ENCODE results near the gene ANKMY1.

Gene ANKMY1

DNA sequence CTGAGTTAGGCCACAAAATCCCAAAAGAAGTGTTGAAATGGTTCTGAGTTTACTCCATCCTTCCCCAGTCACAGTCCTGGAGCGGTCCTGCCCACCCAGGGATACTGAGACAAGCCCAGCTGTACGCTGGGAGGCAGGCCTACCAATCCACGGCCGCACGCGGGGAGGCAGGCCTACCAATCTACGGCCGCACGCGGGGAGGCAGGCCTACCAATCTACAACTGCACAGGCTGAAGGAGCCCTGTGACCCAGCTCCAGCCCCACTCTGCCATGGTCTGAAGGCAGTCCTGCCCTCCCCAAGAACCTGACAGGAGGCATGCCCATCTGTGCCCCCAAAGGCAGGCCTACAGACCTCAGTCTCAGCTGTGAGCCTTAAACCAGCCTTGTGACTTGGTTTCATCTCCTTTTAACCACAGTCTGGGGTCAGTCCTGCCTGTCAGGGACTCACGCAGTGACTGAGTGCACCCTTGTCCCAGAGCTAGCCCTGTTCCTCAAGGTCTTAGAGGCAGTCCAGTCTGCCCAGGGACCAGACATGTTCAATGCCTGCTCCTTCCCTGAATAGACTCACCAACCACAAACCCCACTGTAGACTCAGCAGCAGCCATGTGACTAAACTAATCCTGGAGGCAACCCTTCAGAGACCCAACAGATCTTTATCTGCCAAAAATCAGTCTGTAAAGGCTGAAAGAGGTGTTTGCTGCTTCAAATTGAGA is 85.6 kb downstream of the ANKMY1 start:
- DNase-seq (ENCODE audit: low spot score) = no peak

DNA sequence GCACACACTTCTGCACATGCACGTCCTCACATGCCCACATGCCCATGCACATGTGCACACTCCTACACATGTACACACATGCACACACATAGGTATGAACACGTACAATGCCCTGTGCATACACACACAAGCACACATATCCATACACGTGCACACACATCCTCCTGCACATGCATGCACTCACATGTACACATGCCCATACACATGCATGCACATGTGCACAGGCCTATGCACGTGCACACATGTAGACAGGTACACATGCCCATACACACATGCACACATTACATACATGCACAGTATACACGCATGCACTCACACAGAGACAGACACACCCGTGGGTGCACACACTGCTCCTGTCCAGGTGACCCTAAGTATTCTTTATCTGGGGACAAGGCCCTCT is 88.0 kb downstream of the ANKMY1 start:
- DNase-seq (ENCODE audit: low spot score) = no peak

DNA sequence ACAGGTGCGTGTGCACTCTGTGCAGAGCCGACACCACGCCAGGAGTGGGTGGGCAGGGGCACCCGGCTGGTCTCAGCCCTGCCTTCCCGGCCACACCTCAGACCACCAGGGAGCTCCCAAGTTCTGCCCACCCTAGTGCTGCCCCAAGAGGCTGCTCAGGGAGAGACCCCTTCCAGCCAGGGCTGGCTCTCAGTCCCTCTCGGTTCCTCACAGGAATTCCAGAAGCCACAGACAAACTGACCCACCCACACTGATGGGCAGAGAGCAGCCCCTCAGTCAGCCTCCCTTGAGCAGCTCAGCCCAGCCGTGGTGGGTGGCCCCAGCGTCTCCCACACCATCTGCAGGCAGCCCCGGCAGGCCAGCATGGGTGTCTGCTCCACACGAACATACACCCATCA is 88.5 kb downstream of the ANKMY1 start:
- DNase-seq (ENCODE audit: low spot score) = no peak

DNA sequence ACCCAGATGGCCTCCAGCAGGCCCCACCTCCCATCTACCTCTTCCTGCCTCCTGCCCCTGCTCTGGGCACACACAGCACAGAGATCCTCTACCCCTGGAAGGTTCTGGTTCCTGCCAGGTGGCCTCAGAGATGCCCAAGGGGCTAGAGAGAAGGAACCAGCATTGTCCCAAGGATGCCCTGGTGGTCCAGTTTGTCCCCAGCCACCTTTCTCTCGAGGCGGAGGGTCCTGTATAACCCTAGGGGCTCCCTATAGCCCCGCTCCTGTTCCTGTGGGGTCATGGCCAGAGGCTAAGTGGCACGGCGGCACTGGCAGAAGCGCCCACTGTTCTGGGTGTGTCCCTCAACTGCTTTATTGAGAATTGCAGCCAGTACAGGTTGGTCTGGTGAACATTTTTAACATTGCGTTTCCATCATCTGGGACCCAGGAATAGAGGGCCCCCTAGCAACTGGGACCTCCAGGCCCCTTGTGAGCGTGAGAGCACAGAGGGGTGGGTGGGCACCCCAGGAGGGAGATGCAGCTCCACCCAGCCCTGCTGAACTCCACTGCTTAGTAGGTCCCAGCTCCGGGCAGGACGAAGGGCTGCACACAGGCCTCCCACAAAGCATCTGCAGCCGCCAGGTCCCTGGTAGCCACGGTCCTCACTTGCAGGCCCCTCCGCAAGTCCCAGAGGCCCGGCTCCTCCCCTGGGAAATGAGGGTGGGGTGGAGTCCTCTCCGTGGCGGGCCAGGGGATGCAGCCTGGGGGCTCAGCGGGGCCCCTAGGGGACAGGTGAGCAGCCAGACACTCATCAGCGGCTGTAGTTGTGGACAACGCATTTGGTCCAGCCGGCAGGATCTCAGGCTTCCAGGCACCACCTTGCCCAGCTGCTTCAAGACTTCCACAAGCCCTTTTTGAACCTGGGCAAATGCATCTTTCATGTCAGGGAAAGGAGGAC is 89.2 kb downstream of the ANKMY1 start:
- no peak for DNase-seq (ENCODE audit: low spot score)

DNA sequence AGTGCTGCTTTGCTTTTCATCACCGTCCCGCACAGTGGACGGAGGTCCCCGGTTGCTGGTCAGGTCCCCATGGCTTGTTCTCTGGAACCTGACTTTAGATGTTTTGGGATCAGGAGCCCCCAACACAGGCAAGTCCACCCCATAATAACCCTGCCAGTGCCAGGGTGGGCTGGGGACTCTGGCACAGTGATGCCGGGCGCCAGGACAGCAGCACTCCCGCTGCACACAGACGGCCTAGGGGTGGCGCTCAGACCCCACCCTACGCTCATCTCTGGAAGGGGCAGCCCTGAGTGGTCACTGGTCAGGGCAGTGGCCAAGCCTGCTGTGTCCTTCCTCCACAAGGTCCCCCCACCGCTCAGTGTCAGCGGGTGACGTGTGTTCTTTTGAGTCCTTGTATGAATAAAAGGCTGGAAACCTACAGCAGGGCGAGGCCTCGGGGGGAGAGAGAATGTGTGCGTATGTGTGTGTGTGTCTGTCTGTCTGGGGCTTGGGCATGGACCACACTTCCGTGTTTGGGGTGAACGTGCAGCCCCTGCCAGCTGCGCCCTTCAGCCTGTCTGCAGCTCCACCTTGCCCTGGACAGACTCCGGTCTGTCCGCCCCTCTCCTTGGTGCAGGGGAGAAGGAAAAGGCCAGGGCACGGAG is 90.0 kb downstream of the ANKMY1 start:
- DNase-seq (ENCODE audit: low spot score) = no peak

DNA sequence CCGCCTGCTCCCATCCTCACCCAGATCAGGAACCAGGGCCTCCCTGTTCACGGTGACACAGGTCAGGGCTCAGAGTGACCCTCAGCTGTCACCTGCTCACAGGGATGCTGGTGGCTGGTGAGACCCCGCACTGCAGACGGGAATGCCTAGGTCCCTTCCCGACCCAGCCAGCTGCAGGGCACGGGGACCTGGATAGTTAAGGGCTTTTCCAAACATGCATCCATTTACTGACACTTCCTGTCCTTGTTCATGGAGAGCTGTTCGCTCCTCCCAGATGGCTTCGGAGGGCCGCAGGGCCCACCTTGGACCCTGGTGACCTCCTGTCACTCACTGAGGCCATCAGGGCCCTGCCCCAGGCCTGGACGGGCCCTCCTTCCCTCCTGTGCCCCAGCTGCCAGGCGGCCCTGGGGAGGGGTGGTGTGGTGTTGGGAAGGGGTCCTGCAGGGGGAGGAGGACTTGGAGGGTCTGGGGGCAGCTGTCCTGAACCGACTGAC is 90.6 kb downstream of the ANKMY1 start:
- no peak for DNase-seq (ENCODE audit: low spot score)

DNA sequence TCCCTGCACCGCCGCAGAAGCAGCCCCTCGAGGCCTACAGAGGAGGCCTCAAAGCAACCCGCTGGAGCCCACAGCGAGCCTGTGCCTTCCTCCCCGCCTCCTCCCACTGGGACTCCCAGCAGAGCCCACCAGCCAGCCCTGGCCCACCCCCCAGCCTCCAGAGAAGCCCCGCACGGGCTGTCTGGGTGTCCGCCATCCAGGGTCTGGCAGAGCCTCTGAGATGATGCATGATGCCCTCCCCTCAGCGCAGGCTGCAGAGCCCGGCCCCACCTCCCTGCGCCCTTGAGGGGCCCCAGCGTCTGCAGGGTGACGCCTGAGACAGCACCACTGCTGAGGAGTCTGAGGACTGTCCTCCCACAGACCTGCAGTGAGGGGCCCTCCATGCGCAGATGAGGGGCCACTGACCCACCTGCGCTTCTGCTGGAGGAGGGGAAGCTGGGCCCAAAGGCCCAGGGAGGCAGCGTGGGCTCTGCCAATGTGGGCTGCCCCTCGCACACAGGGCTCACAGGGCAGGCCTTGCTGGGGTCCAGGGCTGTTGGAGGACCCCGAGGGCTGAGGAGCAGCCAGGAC is 91.1 kb downstream of the ANKMY1 start:
- no peak for DNase-seq (ENCODE audit: low spot score)

DNA sequence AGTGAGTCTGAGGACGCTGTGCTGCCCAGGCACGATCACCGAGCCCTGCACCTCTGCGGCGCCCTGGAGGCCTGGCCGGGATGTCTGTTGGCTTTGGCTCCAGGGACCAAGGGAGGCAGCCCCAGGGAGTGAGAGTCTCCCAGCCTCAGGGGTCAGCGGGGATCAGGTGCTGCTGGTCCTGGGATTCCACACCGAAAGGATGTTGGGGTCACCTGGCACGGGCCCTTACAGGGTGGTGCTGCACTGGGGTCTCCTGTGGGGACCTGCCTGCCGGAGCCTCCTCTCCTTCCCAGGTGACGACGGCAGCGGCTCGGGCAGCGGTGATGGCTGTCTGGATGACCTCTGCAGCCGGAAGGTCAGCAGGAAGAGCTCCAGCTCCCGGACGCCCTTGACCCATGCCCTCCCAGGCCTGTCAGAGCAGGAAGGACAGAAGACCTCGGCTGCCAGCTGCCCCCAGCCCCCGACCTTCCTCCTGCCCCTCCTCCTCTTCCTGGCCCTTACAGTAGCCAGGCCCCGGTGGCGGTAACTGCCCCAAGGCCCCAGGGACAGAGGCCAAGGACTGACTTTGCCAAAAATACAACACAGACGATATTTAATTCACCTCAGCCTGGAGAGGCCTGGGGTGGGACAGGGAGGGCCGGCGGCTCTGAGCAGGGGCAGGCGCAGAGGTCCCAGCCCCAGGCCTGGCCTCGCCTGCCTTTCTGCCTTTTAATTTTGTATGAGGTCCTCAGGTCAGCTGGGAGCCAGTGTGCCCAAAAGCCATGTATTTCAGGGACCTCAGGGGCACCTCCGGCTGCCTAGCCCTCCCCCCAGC is 91.8 kb downstream of the ANKMY1 start:
- no peak for DNase-seq (ENCODE audit: low spot score)

DNA sequence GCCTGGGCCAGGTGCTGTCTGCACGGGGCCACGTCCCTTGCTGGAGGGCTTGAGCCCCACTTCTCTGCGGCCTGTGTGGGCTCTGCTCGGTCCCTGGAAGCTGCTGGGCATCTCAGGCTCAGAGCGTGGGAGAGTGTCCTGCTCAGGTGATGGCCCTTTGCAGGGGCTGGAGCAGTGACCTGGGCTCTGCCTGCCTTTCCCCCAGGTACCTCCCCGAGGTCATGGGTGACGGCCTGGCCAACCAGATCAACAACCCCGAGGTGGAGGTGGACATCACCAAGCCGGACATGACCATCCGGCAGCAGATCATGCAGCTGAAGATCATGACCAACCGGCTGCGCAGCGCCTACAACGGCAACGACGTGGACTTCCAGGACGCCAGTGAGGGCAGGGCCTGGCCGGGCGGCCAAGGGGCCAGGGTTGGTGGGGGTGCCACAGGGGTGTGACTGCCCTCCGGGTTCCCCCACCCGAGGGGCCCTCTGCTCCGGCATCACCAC is 92.5 kb downstream of the ANKMY1 start:
- DNase-seq (ENCODE audit: low spot score) = no peak

DNA sequence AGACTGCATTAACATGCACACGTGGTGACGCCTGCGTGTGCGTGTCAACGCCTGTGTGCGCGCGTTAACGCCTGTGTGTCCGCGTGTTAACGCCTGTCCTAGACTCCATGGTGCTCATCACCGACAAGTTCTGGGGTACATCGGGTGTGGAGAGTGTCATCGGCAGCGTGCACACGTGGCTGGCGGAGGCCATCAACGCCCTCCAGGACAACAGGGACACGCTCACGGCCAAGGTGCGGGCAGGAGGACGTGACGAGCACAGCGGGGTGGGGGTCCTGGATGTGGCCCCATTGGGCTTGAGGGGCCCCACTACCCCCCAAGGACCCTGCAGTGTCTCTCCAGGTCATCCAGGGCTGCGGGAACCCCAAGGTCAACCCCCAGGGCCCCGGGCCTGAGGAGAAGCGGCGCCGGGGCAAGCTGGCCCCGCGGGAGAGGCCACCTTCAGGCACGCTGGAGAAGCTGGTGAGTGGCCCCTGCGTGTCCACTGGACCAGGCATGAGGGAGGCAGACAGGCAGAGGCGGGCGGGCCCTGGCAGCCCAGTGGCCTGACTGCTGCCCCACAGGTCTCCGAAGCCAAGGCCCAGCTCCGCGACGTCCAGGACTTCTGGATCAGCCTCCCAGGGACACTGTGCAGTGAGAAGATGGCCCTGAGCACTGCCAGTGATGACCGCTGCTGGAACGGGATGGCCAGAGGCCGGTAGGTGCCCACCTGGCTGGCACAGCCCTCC is 93.1 kb downstream of the ANKMY1 start:
- no peak for DNase-seq (ENCODE audit: low spot score)

DNA sequence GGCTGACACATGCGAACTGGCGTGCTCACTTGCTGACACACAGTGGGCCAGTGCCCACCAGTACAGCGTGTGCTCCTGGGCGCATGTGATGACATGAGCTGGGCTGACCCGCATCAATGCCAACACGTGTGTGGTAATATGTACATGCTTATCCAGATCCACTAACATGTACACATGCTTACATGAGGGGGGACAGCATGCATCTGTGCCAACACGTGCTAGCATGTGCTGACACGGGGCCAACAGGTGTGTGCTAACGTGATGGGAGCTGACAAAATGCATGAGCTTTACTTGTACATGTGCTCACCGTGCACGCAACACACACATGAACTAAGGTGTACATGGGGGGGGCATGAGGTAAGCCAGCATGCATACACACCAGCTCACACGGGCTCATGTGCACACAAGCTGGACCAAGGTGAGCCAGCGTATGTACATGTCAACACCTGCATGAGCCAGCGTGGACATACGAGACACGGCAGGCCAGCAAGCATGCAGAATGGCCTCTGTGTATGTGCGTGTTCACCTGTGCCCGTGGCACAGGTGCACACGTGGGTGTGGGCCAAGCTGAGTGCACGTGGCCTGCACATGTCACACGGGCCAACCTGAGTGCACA is 93.8 kb downstream of the ANKMY1 start:
- no peak for DNase-seq (ENCODE audit: low spot score)

DNA sequence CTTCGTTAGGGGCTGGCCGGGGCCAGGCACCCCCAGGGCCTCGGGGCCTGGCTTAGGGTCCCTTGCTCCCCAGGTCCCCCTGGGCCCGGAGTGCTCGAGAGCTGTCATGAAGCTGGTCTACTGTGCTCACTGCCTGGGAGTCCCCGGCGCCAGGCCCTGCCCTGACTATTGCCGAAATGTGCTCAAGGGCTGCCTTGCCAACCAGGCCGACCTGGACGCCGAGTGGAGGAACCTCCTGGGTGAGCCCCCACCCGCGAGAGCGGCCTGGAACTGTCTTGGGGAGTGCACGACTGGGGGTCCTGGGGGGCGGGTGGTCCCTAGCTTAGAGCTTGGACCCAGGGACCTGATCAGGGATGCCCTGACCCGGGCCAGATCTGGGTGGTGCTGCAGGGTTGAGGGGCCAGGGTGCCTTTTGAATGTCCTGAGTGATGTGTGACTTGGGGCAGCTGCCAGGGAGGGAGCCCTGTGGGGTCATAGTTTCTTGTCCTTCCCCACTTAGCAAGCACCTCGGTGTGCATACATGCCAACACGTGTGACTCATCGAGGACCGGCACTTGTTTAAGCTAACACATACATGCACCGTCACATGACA is 94.4 kb downstream of the ANKMY1 start:
- DNase-seq (ENCODE audit: low spot score) = no peak

DNA sequence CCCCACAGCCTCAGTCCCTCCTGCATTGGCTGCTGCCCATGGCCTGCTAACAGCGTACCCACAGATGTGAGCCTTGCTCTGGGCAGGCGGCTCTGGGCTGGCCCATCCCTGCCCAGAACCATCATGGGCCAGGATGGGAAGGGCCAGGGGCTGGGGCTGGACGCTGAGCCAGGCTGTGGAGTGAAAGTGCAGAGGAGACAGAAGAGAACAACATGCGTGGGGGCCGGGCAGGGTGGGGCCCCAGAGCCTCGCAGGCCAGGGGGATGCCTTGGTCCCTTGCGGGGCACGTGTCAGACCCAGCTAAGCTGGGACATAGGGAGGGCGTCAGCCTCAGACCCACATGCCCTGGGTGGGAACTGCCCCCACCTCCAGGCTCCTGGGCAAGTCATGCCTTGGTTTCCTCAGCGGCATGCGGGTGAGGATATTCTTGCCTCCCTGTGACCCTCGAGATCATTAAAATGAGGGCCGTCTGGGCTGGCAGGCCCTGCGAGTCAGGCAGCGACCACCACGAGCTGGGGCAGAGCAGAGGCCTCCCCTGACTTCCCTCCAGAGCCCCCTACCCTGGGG is 95.0 kb downstream of the ANKMY1 start:
- DNase-seq (ENCODE audit: low spot score) = no peak

DNA sequence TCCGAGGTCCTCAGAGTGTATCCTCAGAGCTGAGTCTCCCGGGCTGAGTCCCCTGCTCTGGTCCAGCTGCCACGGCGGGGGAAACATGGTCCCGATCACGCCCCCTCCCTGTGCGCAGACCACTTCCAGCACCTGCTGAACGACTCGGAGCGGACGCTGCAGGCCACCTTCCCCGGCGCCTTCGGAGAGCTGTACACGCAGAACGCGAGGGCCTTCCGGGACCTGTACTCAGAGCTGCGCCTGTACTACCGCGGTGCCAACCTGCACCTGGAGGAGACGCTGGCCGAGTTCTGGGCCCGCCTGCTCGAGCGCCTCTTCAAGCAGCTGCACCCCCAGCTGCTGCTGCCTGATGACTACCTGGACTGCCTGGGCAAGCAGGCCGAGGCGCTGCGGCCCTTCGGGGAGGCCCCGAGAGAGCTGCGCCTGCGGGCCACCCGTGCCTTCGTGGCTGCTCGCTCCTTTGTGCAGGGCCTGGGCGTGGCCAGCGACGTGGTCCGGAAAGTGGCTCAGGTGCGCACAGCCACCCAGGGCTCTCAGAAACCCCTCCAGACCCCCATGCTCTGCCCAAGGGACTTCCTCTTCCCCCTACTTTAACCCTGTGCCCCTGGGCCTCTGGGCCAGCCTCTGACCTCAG is 95.6 kb downstream of the ANKMY1 start:
- DNase-seq (ENCODE audit: low spot score) = no peak

DNA sequence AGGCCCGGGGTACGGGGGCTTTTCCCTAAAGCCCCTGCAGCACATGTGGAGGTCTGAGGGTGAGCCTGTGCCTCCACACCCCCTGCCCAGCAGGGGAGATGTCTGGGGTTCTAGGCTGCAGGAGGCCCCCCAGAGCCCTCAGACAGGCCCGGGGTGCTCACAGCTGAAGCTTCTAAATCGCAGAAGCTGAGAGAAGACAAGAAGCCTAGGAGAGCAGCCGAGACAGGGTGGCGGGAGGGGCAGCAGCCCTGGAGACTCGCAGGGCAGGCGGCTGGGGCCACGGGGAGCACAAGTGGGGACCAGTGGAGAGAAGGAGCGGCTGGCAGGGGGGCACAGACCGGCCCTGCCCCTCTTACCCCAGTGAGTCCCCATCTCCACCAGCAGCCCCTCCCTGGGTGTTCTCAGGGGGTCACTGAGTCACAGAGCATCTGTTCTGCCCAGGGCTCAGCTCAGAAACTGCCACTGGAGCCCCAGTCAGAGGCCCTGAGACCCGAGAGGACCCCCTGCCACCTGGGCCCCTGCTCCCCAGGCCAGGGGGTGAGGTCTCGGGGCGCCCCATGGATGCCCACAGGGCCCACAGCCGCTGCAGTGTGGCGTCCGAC is 96.2 kb downstream of the ANKMY1 start:
- DNase-seq (ENCODE audit: low spot score) = no peak

DNA sequence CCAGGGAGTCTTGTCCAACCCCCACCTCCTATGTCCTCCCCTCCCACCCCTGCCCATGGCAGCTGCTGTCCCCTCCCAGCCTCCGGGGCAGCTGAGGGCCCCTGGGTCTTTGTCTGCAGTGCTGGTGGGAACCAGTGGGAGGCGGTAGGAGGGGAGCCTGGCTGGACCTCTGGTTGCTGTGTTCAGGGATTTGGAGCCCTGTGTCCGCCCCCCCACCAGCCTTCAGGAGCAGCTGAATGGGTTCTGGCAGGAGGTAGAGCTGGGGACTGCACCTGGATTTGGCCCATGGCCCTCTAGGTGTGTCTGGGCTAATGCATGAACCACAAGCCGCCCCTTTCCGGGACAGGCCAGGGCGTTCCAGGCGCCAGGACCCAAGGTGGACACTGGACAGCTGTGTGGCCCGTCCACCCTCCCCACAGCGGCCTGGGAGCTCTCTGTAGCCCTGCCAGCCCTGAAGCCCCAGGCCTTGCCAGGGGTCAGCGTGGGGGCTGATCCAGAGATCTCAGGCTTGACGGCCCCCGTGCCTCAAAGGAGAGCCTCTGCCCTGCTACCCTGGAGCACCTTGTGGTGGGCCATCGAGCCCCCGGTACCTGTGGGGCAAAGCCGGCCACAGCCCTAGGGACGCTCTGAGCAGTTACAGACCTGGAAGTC is 96.9 kb downstream of the ANKMY1 start:
- no peak for DNase-seq (ENCODE audit: low spot score)

DNA sequence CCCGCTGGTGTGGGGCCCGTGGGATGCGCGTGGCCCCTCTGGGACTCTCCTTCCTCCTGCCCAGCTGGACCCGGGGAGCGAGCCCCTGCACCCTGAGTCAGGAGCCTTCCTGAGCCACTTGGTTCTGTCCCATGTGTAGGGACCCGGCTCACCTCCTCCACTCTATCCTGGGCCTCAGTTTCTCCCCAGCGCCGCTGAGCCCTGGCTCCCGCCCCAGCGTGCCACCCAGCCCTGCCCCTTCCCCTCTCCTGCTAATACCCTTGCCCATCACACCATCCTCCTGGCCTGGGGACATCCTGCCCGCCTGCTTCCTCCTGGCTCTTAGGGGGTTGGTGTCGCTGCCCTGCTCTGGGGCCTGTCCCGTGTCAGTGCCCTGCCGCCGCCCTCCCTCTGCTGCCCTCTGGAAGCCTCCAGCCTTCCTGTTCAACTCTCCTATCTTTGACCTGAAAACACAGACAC is 97.5 kb downstream of the ANKMY1 start:
- DNase-seq (ENCODE audit: low spot score) = no peak

Measured in AG08395 (cell line).